GM12878 (cell line): ENCODE data around the gene ANKRD45.

Experiments
- CTCF ChIP-seq, 3 experiments: IDR thresholded peaks in 2 of 3; conservative IDR thresholded peaks in 1 of 3; 2 replicates each; pipeline ENCODE4 v1.5.1; 2011; ENCODE audit warnings: low read depth in 3 of 3, low read length in 3 of 3, mild to moderate bottlenecking in 3 of 3, control low read depth in 2 of 3, moderate library complexity in 2 of 3, inconsistent platforms in 1 of 3, mixed read lengths in 1 of 3; ENCODE audit not compliant: control insufficient read depth in 2 of 3, insufficient read depth in 1 of 3; ENCODE audit errors: extremely low read depth in 1 of 3
- NRF1 ChIP-seq: conservative IDR thresholded peaks from 2 replicates; pipeline ENCODE4 v1.6.1; 2011; ENCODE audit warnings: mild to moderate bottlenecking, low read depth, low read length, improper control_type of control experiment
- POLR2A ChIP-seq: IDR thresholded peaks from 2 replicates; pipeline ENCODE4 v1.6.1; 2011; ENCODE audit warnings: low read depth, mild to moderate bottlenecking, low read length
- RFX5 ChIP-seq: IDR thresholded peaks from 2 replicates; pipeline ENCODE4 v1.6.1; 2011; ENCODE audit warnings: low read depth, low read length, improper control_type of control experiment
- ZBTB40 ChIP-seq: fragments of 450-650 bp; IDR thresholded peaks from 2 replicates; pipeline ENCODE4 v1.6.1; 2016; ENCODE audit warnings: mild to moderate bottlenecking, moderate library complexity, borderline replicate concordance

DNA sequence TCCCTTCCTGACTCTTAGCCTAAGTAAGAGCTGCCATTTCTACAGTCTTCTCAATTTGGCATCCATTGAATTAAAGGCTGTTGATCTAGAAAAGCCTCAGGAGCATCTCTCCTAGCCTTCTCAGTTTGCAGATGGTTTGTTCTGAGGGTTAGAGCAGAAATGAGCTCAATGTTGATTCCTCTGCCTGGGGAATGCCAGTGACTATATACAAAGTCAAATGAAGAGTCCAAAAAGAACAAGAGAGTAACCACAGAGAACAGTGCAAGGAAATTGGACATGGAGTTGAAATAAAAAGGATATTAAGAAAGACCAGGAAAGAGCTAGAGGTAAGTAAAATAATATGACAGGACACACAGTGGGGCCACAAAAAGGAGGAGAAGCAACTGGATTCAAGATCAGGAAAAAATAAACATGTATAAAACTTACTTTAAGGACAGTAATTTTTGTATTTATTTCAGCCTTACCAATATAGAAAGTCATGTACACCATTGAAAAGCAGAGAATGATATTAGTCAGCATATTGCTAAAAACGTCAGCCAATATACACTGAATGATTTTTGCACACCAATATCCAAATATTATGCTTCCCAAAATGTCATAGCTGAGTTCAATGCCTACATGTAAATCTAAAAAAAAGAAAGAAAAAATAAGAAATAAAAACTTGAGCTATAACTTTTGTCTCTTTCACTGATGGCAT is 88.1 kb downstream of the ANKRD45 start:
- TF ChIP-seq CTCF (IDR thresholded peaks at IDR 0.05 in 2 of 3, conservative IDR thresholded peaks at IDR 0.05 in 1 of 3; ENCODE audit: control insufficient read depth in 2 of 3, extremely low read depth in 1 of 3, insufficient read depth in 1 of 3, low read depth in 3 of 3, low read length in 3 of 3) (no peak), POLR2A (no peak), NRF1 (no peak), ZBTB40 (no peak), RFX5 (no peak)
